GM19023 (cell line): ENCODE data around the gene ANKRD65.
"Not testable (repeated sequence)": the region's sequence is repeated elsewhere in the genome, so short reads cannot be mapped to it uniquely, and the experiment has no call there.

Experiments used
- ATAC-seq: cut with Tn5 transposase; IDR thresholded peaks from one replicate; pipeline ENCODE4 v1.9.1; 2021; ENCODE audit warnings: mild to moderate bottlenecking, moderate library complexity; ENCODE audit not compliant: unreplicated experiment

ANKRD65 gene

GRCh38 chr1:1418464-1419362 lies 2.4 kb downstream of the ANKRD65 start:
- no peak for ATAC-seq

GRCh38 chr1:1417825-1418463 lies 3.1 kb downstream of the ANKRD65 start:
- not testable (repeated sequence) for ATAC-seq

- not testable (repeated sequence) for ATAC-seq
These were observed 3.7 kb downstream of the ANKRD65 start for GRCh38 chr1:1417396-1417795.

- no peak for ATAC-seq
These were observed 5.3 kb downstream of the ANKRD65 start for GRCh38 chr1:1415751-1416150.

- ATAC-seq, result not testable (repeated sequence)
These were observed 8.7 kb downstream of the ANKRD65 start for GRCh38 chr1:1412311-1412902.

GRCh38 chr1:1411626-1412025 lies 9.4 kb downstream of the ANKRD65 start:
- no peak for ATAC-seq

GRCh38 chr1:1410238-1410637 lies 10.8 kb downstream of the ANKRD65 start:
- not testable (repeated sequence) for ATAC-seq

GRCh38 chr1:1407636-1408318 lies 13.3 kb downstream of the ANKRD65 start:
- peak; percentile 20 for ATAC-seq

GRCh38 chr1:1406821-1407635 lies 14.0 kb downstream of the ANKRD65 start, which contains the start of gene MRPL20:
Gene MRPL20, minus strand, starts transcription at chr1:1407293. Its CDS starts 76 bp downstream, at chr1:1407217.
- peak; percentile 92 for ATAC-seq

- ATAC-seq, result no peak
These were observed 14.8 kb downstream of the ANKRD65 start for GRCh38 chr1:1406101-1406820.

- no peak for ATAC-seq
These were observed 17.4 kb downstream of the ANKRD65 start for GRCh38 chr1:1403653-1404052.

GRCh38 chr1:1402901-1403392 lies 18.1 kb downstream of the ANKRD65 start:
- not testable (repeated sequence) for ATAC-seq

- ATAC-seq, result no peak
These were observed 18.8 kb downstream of the ANKRD65 start for GRCh38 chr1:1402072-1402900.

- no peak for ATAC-seq
These were observed 19.5 kb downstream of the ANKRD65 start for GRCh38 chr1:1401457-1402010.

- ATAC-seq, result no peak
These were observed 20.3 kb downstream of the ANKRD65 start for GRCh38 chr1:1400576-1401456.

GRCh38 chr1:1399872-1400575 lies 21.1 kb downstream of the ANKRD65 start:
- ATAC-seq, result no peak
